ENCODE measurements around the gene TSTD2. TPM values are rescaled to one million over a fixed set of nuclear protein-coding genes. Genes with fewer than 3 reads are reported as not detected.

The TSTD2 gene
- total RNA-seq, 1 donor: 15.1 TPM

- no peak overlapping the region for H3K4me3 ChIP-seq (ENCODE audit: low read depth, low read length)
- TF ChIP-seq CTCF (IDR thresholded peaks at IDR 0.05; ENCODE audit: insufficient read depth, low read depth, low read length): no peak
- DNase-seq (ENCODE audit: low read depth): no peak
These were observed 62.3 kb downstream of the TSTD2 start for GRCh38 chr9:97570899-97571298.

- no peak for DNase-seq (ENCODE audit: low read depth)
- TF ChIP-seq CTCF (IDR thresholded peaks at IDR 0.05; ENCODE audit: insufficient read depth, low read depth, low read length): no peak
- H3K4me3 ChIP-seq (ENCODE audit: low read depth, low read length): no peak overlapping the region
These were observed 64.5 kb downstream of the TSTD2 start for GRCh38 chr9:97568461-97569275.

- TF ChIP-seq CTCF (IDR thresholded peaks at IDR 0.05; ENCODE audit: insufficient read depth, low read depth, low read length): no peak
- DNase-seq (ENCODE audit: low read depth): no peak
These were observed 65.3 kb downstream of the TSTD2 start for GRCh38 chr9:97567894-97568202.

GRCh38 chr9:97567182-97567893 lies 65.8 kb downstream of the TSTD2 start:
- no peak for TF ChIP-seq CTCF (IDR thresholded peaks at IDR 0.05; ENCODE audit: insufficient read depth, low read depth, low read length)
- no peak for DNase-seq (ENCODE audit: low read depth)
- H3K4me3 ChIP-seq (ENCODE audit: low read depth, low read length): no peak overlapping the region

More at GRCh38 chr9:97567894-97568202, 65.3 kb downstream of the TSTD2 start:
- no peak overlapping the region for H3K4me3 ChIP-seq (ENCODE audit: low read depth, low read length)

- DNase-seq (ENCODE audit: low read depth): no peak
- no peak for TF ChIP-seq CTCF (IDR thresholded peaks at IDR 0.05; ENCODE audit: insufficient read depth, low read depth, low read length)
- H3K4me3 ChIP-seq (ENCODE audit: low read depth, low read length): no peak overlapping the region
These were observed 67.9 kb downstream of the TSTD2 start for GRCh38 chr9:97565262-97565661.

- DNase-seq (ENCODE audit: low read depth): peak; percentile 90
- no peak for TF ChIP-seq CTCF (IDR thresholded peaks at IDR 0.05; ENCODE audit: insufficient read depth, low read depth, low read length)
These were observed 68.6 kb downstream of the TSTD2 start for GRCh38 chr9:97564291-97565175.

More at GRCh38 chr9:97564291-97565175, 68.6 kb downstream of the TSTD2 start:
- H3K4me3 ChIP-seq (ENCODE audit: low read depth, low read length): no peak overlapping the region

Measured in fibroblast of villous mesenchyme (primary cell).